ENCODE results near the gene POLR3GL.
"Not testable (repeated sequence)": the region's sequence is repeated elsewhere in the genome, so short reads cannot be mapped to it uniquely, and the experiment has no call there.

POLR3GL gene

GRCh38 chr1:145918144-145918991 is 46.1 kb upstream of the POLR3GL start, which contains the start of gene PEX11B:
Gene PEX11B, minus strand, starts transcription at chr1:145918717. Its CDS starts 29 bp downstream, at chr1:145918688.
- Histone ChIP-seq H3K4me3 (replicated peaks; ENCODE audit: insufficient read depth, low read length) (peak within 1 kb of the TSS; percentile 99), H3K27me3 (ENCODE audit: insufficient read depth, poor library complexity, severe bottlenecking) (no peaks in the 10 kb centered on the region), H3K27ac (replicated peaks) (peak within 1 kb of the TSS; percentile 89)
- peak; percentile 91 to 94 for DNase-seq (ENCODE audit: low read depth in 1 of 2, low spot score in 1 of 2)
- TF ChIP-seq POLR2AphosphoS5 (IDR thresholded peaks at IDR 0.05; ENCODE audit: low read depth) = no peak; the same call in none of the 2 replicates
- TF ChIP-seq REST (IDR thresholded peaks at IDR 0.05; ENCODE audit: insufficient replicate concordance, low read depth) = peak; percentile 34
- TF ChIP-seq SPI1 (IDR thresholded peaks at IDR 0.05; ENCODE audit: borderline replicate concordance, low read depth) = peak; percentile 55; the same call in 1 of the 2 replicates
- TF ChIP-seq GABPA (IDR thresholded peaks at IDR 0.05; ENCODE audit: low read depth) = no peak
- no peak for TF ChIP-seq CTCF (IDR thresholded peaks at IDR 0.05; ENCODE audit: insufficient read depth, low read length)

DNA sequence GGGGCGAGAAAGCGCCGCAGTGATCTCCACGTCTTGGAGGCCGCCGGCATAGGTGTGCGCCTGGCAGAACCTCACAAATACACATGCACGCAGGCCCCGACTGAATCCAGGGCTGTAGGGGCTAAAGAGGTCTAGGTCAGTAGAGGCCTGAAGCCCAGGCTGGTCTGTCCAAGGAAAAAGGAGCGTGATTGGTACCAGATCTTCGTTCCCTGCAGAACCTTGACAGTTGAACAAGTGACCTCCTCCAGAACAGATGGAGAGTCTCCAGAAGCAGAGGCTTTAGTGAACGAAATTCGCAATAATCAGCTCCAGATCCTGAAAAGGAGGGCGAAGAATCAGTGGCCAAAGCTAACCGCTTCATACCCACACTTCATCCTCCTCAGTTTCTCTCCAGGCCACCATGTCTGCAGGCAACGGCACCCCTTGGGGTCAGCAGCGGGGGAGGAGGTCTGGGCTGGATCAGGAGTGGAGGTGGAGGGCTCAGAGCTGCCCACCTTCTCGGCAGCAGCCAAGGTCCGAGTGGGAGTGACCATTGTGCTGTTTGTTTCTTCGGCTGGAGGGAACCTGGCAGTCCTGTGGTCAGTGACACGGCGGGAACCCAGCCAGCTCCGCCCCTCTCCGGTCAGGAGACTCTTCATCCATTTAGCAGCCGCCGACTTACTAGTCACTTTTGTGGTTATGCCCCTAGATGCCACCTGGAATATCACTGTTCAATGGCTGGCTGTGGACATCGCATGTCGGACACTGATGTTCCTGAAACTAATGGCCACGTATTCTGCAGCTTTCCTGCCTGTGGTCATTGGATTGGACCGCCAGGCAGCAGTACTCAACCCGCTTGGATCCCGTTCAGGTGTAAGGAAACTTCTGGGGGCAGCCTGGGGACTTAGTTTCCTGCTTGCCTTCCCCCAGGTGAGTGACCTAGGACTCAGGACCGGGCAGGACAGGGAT is 45.2 kb upstream of the POLR3GL start:
- H3K27ac ChIP-seq (replicated peaks) = peak overlapping the region; percentile 89
- TF ChIP-seq SPI1 (IDR thresholded peaks at IDR 0.05; ENCODE audit: borderline replicate concordance, low read depth) = no peak
- no peak for TF ChIP-seq REST (IDR thresholded peaks at IDR 0.05; ENCODE audit: insufficient replicate concordance, low read depth)
- no peak for TF ChIP-seq POLR2AphosphoS5 (IDR thresholded peaks at IDR 0.05; ENCODE audit: low read depth)
- no peak for TF ChIP-seq CTCF (IDR thresholded peaks at IDR 0.05; ENCODE audit: insufficient read depth, low read length)
- no peak for TF ChIP-seq GABPA (IDR thresholded peaks at IDR 0.05; ENCODE audit: low read depth)
- H3K27me3 ChIP-seq (ENCODE audit: insufficient read depth, poor library complexity, severe bottlenecking) = no peaks in the 10 kb centered on the region
- peak overlapping the region; percentile 99 for H3K4me3 ChIP-seq (replicated peaks; ENCODE audit: insufficient read depth, low read length)
- DNase-seq (ENCODE audit: low read depth in 1 of 2, low spot score in 1 of 2) = peak in 1 of 2 experiments; percentile 45

- not testable (repeated sequence) for H3K27ac ChIP-seq (replicated peaks); H3K27me3 ChIP-seq (ENCODE audit: insufficient read depth, poor library complexity, severe bottlenecking); H3K4me3 ChIP-seq (replicated peaks; ENCODE audit: insufficient read depth, low read length); DNase-seq (ENCODE audit: low read depth in 1 of 2, low spot score in 1 of 2)
Observed at GRCh38 chr1:145920297-145920696, 44.2 kb upstream of the POLR3GL start.

- H3K4me3 ChIP-seq (replicated peaks; ENCODE audit: insufficient read depth, low read length) = no peak overlapping the region
- TF ChIP-seq CTCF (IDR thresholded peaks at IDR 0.05; ENCODE audit: insufficient read depth, low read length) = no peak
- TF ChIP-seq REST (IDR thresholded peaks at IDR 0.05; ENCODE audit: insufficient replicate concordance, low read depth) = no peak
- TF ChIP-seq GABPA (IDR thresholded peaks at IDR 0.05; ENCODE audit: low read depth) = no peak
- no peak for TF ChIP-seq SPI1 (IDR thresholded peaks at IDR 0.05; ENCODE audit: borderline replicate concordance, low read depth)
- TF ChIP-seq POLR2AphosphoS5 (IDR thresholded peaks at IDR 0.05; ENCODE audit: low read depth) = no peak
- no peaks in the 10 kb centered on the region for H3K27me3 ChIP-seq (ENCODE audit: insufficient read depth, poor library complexity, severe bottlenecking)
- peak in 1 of 2 experiments; percentile 51 for DNase-seq (ENCODE audit: low read depth in 1 of 2, low spot score in 1 of 2)
- no peak overlapping the region for H3K27ac ChIP-seq (replicated peaks)
Observed at GRCh38 chr1:145922266-145922665, 42.2 kb upstream of the POLR3GL start.

Measured in HL-60 (cell line).